ENCODE data around the gene MYB. TPM values are rescaled to one million over a fixed set of nuclear protein-coding genes. Genes with fewer than 3 reads are reported as not detected.
"Not testable (repeated sequence)": the region's sequence is repeated elsewhere in the genome, so short reads cannot be mapped to it uniquely, and the experiment has no call there.

Gene MYB
- polyA plus RNA-seq, 4 donors = 3.7 to 5.1 (median 4.5) TPM

GRCh38 chr6:135162678-135163439, 18.2 kb upstream of the MYB start:
- no peak for DNase-seq (ENCODE audit: low read depth in 4 of 4, low spot score in 3 of 4)

GRCh38 chr6:135163440-135163738, 17.7 kb upstream of the MYB start:
- no peak for DNase-seq (ENCODE audit: low read depth in 4 of 4, low spot score in 3 of 4)

- DNase-seq (ENCODE audit: low read depth in 4 of 4, low spot score in 3 of 4) = not testable (repeated sequence)
These were observed 16.7 kb upstream of the MYB start for GRCh38 chr6:135164387-135164786.

GRCh38 chr6:135165031-135165430, 16.1 kb upstream of the MYB start:
- DNase-seq (ENCODE audit: low read depth in 4 of 4, low spot score in 3 of 4) = no peak

- no peak for DNase-seq (ENCODE audit: low read depth in 4 of 4, low spot score in 3 of 4)
These were observed 14.6 kb upstream of the MYB start for GRCh38 chr6:135166515-135166914.

GRCh38 chr6:135167617-135168016, 13.5 kb upstream of the MYB start:
- no peak for DNase-seq (ENCODE audit: low read depth in 4 of 4, low spot score in 3 of 4)

- no peak for DNase-seq (ENCODE audit: low read depth in 4 of 4, low spot score in 3 of 4)
These were observed 12.3 kb upstream of the MYB start for GRCh38 chr6:135168766-135169165.

- DNase-seq (ENCODE audit: low read depth in 4 of 4, low spot score in 3 of 4) = no peak
These were observed 10.9 kb upstream of the MYB start for GRCh38 chr6:135170238-135170637.

GRCh38 chr6:135170849-135171248, 10.3 kb upstream of the MYB start:
- DNase-seq (ENCODE audit: low read depth in 4 of 4, low spot score in 3 of 4) = no peak

- no peak for DNase-seq (ENCODE audit: low read depth in 4 of 4, low spot score in 3 of 4)
These were observed 7.7 kb upstream of the MYB start for GRCh38 chr6:135173242-135173988.

- no peak for DNase-seq (ENCODE audit: low read depth in 4 of 4, low spot score in 3 of 4)
These were observed 7.1 kb upstream of the MYB start for GRCh38 chr6:135173989-135174484.

GRCh38 chr6:135176058-135176457, 5.0 kb upstream of the MYB start:
- DNase-seq (ENCODE audit: low read depth in 4 of 4, low spot score in 3 of 4) = no peak

- no peak for DNase-seq (ENCODE audit: low read depth in 4 of 4, low spot score in 3 of 4)
These were observed 4.6 kb upstream of the MYB start for GRCh38 chr6:135176464-135176863.

GRCh38 chr6:135179372-135179771, 1.7 kb upstream of the MYB start:
- no peak for DNase-seq (ENCODE audit: low read depth in 4 of 4, low spot score in 3 of 4)

GRCh38 chr6:135179920-135180541, 1.1 kb upstream of the MYB start:
- DNase-seq (ENCODE audit: low read depth in 4 of 4, low spot score in 3 of 4) = no peak

- DNase-seq (ENCODE audit: low read depth in 4 of 4, low spot score in 3 of 4) = no peak
These were observed 394 bp downstream of the MYB start for GRCh38 chr6:135181333-135182070.

- DNase-seq (ENCODE audit: low read depth in 4 of 4, low spot score in 3 of 4) = no peak
These were observed 1.2 kb downstream of the MYB start for GRCh38 chr6:135182071-135183001.

- DNase-seq (ENCODE audit: low read depth in 4 of 4, low spot score in 3 of 4) = no peak
These were observed 2.0 kb downstream of the MYB start for GRCh38 chr6:135183002-135183531.

- no peak for DNase-seq (ENCODE audit: low read depth in 4 of 4, low spot score in 3 of 4)
These were observed 2.7 kb downstream of the MYB start for GRCh38 chr6:135183532-135184440.
